Measurements from ENCODE around the gene RIN3.

Gene RIN3

DNA sequence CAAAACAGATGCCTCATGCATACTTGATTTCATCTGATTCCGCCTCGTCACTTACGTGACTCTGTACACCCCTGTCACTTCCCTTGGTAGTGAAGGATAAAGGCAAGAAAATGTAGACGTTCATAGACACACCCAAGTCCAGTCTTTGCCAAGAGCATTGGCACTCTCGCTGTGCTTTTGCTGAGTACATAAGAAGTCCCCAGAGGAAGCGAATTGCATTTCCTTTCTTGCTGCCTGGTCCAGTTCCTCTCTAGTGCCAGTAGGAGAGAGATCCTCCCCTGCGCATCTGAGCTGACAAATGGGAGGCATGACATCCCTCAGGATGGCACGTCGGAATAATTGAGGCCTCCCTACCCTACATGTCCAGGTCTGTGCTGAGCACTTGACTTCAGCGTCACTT, 21.3 kb upstream of the RIN3 start:
- DNase-seq (ENCODE audit: extremely low spot score), result no peak
- no peak for TF ChIP-seq SUZ12 (IDR thresholded peaks at IDR 0.05)
- no peak for TF ChIP-seq ZNF384 (IDR thresholded peaks at IDR 0.05)
- TF ChIP-seq FOXK2 (IDR thresholded peaks at IDR 0.05), result no peak
- no peak for TF ChIP-seq TARDBP (IDR thresholded peaks at IDR 0.05)
- TF ChIP-seq FOXM1 (IDR thresholded peaks at IDR 0.05; ENCODE audit: borderline replicate concordance), result no peak
- no peak for TF ChIP-seq SP1 (IDR thresholded peaks at IDR 0.05)
- ChIA-PET POLR2A (no interaction called here), CTCF (no interaction called here)

DNA sequence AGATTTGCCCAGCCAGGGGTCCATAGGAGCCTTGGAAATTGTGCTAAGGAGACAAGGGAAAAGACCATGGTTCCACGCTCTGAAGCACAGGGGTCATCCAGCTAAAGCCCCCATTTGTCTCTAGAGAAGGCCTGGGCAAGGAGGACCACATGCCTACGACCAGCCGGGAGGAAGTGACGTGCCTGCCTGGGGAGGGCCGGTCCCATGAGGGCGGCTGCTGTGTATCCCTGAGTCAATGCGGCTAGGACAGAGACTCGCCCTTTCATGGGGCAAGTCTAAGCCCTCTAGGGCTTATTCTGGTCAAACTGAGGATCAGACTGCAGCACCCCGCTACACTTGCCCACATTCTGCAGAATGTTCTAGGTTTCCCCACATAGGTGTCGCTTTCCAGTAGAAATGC, 20.6 kb upstream of the RIN3 start:
- POLR2A ChIA-PET, result no interaction called here
- CTCF ChIA-PET, result no interaction called here
- no peak for TF ChIP-seq CTBP1 (IDR thresholded peaks at IDR 0.05; ENCODE audit: borderline replicate concordance)
- no peak for TF ChIP-seq NFRKB (IDR thresholded peaks at IDR 0.05)
- no peak for TF ChIP-seq HDGF (IDR thresholded peaks at IDR 0.05; ENCODE audit: borderline replicate concordance)
- no peak for TF ChIP-seq FOXA1 (IDR thresholded peaks at IDR 0.05)
- TF ChIP-seq, protein P1, sequence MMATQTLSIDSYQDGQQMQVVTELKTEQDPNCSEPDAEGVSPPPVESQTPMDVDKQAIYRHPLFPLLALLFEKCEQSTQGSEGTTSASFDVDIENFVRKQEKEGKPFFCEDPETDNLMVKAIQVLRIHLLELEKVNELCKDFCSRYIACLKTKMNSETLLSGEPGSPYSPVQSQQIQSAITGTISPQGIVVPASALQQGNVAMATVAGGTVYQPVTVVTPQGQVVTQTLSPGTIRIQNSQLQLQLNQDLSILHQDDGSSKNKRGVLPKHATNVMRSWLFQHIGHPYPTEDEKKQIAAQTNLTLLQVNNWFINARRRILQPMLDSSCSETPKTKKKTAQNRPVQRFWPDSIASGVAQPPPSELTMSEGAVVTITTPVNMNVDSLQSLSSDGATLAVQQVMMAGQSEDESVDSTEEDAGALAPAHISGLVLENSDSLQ (IDR thresholded peaks at IDR 0.05), result no peak
- no peak for TF ChIP-seq SUZ12 (IDR thresholded peaks at IDR 0.05)
- DNase-seq (ENCODE audit: extremely low spot score), result no peak

DNA sequence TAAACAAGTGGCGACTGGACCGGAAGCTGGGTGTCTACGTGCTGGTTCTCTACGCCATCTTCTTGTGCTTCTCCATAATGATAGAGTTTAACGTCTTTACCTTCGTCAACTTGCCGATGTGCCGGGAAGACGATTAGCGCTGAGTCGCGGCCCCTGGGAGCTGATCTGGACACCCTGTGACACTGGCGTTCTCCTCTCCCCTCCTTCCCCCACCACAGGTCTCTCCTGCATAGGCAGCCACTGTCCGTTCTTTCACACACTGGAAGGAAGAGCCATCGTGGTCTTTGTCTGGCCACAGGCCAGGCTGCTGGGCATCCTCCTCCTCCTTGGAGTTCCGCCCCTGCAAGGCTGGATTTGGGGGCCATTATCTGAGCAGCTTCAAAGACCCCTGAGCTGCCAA, 20.1 kb upstream of the RIN3 start:
- POLR2A ChIA-PET, result no interaction called here
- TF ChIP-seq NFRKB (IDR thresholded peaks at IDR 0.05) (no peak), FOXA1 (IDR thresholded peaks at IDR 0.05) (no peak), ZNF384 (IDR thresholded peaks at IDR 0.05) (no peak), TARDBP (IDR thresholded peaks at IDR 0.05) (no peak), LEF1 (IDR thresholded peaks at IDR 0.05; ENCODE audit: borderline replicate concordance) (no peak), SUZ12 (IDR thresholded peaks at IDR 0.05) (no peak), CTBP1 (IDR thresholded peaks at IDR 0.05; ENCODE audit: borderline replicate concordance) (no peak)
- TF ChIP-seq, protein P1 (IDR thresholded peaks at IDR 0.05), result no peak
- no peak for DNase-seq (ENCODE audit: extremely low spot score)
- CTCF ChIA-PET, result no interaction called here

GRCh38 chr14:92494512-92494911, 19.1 kb upstream of the RIN3 start:
- TF ChIP-seq SP1 (IDR thresholded peaks at IDR 0.05), result no peak
- TF ChIP-seq L3MBTL2 (conservative IDR thresholded peaks at IDR 0.05), result no peak
- no peak for TF ChIP-seq FOXA1 (IDR thresholded peaks at IDR 0.05)
- no peak for TF ChIP-seq ARNT (IDR thresholded peaks at IDR 0.05)
- TF ChIP-seq BHLHE40 (IDR thresholded peaks at IDR 0.05; ENCODE audit: borderline replicate concordance), result no peak
- no peak for TF ChIP-seq CTBP1 (IDR thresholded peaks at IDR 0.05; ENCODE audit: borderline replicate concordance)
- TF ChIP-seq FOXK2 (IDR thresholded peaks at IDR 0.05), result no peak
- TF ChIP-seq TARDBP (IDR thresholded peaks at IDR 0.05), result no peak
- TF ChIP-seq NFRKB (IDR thresholded peaks at IDR 0.05), result no peak
- TF ChIP-seq, protein P1 (IDR thresholded peaks at IDR 0.05), result no peak
- no peak for TF ChIP-seq HDGF (IDR thresholded peaks at IDR 0.05; ENCODE audit: borderline replicate concordance)
- TF ChIP-seq FOXM1 (IDR thresholded peaks at IDR 0.05; ENCODE audit: borderline replicate concordance), result no peak
- no peak for TF ChIP-seq SUZ12 (IDR thresholded peaks at IDR 0.05)
- no peak for TF ChIP-seq LEF1 (IDR thresholded peaks at IDR 0.05; ENCODE audit: borderline replicate concordance)
- no peak for TF ChIP-seq ZNF384 (IDR thresholded peaks at IDR 0.05)
- TF ChIP-seq ELF4 (IDR thresholded peaks at IDR 0.05), result no peak
- no peak for DNase-seq (ENCODE audit: extremely low spot score)
- ChIA-PET POLR2A (no interaction called here), CTCF (no interaction called here)

- DNase-seq (ENCODE audit: extremely low spot score), result no peak
- ChIA-PET POLR2A (no interaction called here), CTCF (no interaction called here)
- TF ChIP-seq L3MBTL2 (conservative IDR thresholded peaks at IDR 0.05) (no peak), FOXK2 (IDR thresholded peaks at IDR 0.05) (no peak), CTBP1 (IDR thresholded peaks at IDR 0.05; ENCODE audit: borderline replicate concordance) (no peak), FOXM1 (IDR thresholded peaks at IDR 0.05; ENCODE audit: borderline replicate concordance) (no peak), BHLHE40 (IDR thresholded peaks at IDR 0.05; ENCODE audit: borderline replicate concordance) (no peak), HDGF (IDR thresholded peaks at IDR 0.05; ENCODE audit: borderline replicate concordance) (no peak), LEF1 (IDR thresholded peaks at IDR 0.05; ENCODE audit: borderline replicate concordance) (no peak), ARNT (IDR thresholded peaks at IDR 0.05) (no peak), TARDBP (IDR thresholded peaks at IDR 0.05) (no peak)
Observed at GRCh38 chr14:92495027-92495426, 18.6 kb upstream of the RIN3 start.

- CTCF ChIA-PET, result no interaction called here
- no peak for DNase-seq (ENCODE audit: extremely low spot score)
- POLR2A ChIA-PET, result no interaction called here
- TF ChIP-seq HDGF (IDR thresholded peaks at IDR 0.05; ENCODE audit: borderline replicate concordance) (no peak), FOXM1 (IDR thresholded peaks at IDR 0.05; ENCODE audit: borderline replicate concordance) (no peak)
Observed at GRCh38 chr14:92496191-92496857, 17.3 kb upstream of the RIN3 start.

GRCh38 chr14:92497391-92497790, 16.2 kb upstream of the RIN3 start:
- ChIA-PET POLR2A (no interaction called here), CTCF (no interaction called here)
- DNase-seq (ENCODE audit: extremely low spot score), result no peak
- no peak for TF ChIP-seq ELF4 (IDR thresholded peaks at IDR 0.05)
- TF ChIP-seq ZNF384 (IDR thresholded peaks at IDR 0.05), result no peak
- TF ChIP-seq FOXA1 (IDR thresholded peaks at IDR 0.05), result no peak
- no peak for TF ChIP-seq HDGF (IDR thresholded peaks at IDR 0.05; ENCODE audit: borderline replicate concordance)
- TF ChIP-seq SP1 (IDR thresholded peaks at IDR 0.05), result no peak
- TF ChIP-seq ARNT (IDR thresholded peaks at IDR 0.05), result no peak
- TF ChIP-seq FOXM1 (IDR thresholded peaks at IDR 0.05; ENCODE audit: borderline replicate concordance), result no peak
- no peak for TF ChIP-seq NFRKB (IDR thresholded peaks at IDR 0.05)
- TF ChIP-seq BHLHE40 (IDR thresholded peaks at IDR 0.05; ENCODE audit: borderline replicate concordance), result no peak
- TF ChIP-seq SUZ12 (IDR thresholded peaks at IDR 0.05), result no peak
- no peak for TF ChIP-seq LEF1 (IDR thresholded peaks at IDR 0.05; ENCODE audit: borderline replicate concordance)
- TF ChIP-seq CTBP1 (IDR thresholded peaks at IDR 0.05; ENCODE audit: borderline replicate concordance), result no peak
- no peak for TF ChIP-seq FOXK2 (IDR thresholded peaks at IDR 0.05)
- TF ChIP-seq L3MBTL2 (conservative IDR thresholded peaks at IDR 0.05), result no peak
- no peak for TF ChIP-seq TARDBP (IDR thresholded peaks at IDR 0.05)
- TF ChIP-seq, protein P1 (IDR thresholded peaks at IDR 0.05), result no peak
